ENCODE measurements around the gene ANKRD30A.
"Not testable (repeated sequence)": the region's sequence is repeated elsewhere in the genome, so short reads cannot be mapped to it uniquely, and the experiment has no call there.

Gene ANKRD30A

GRCh38 chr10:37234692-37235091 is 109.3 kb downstream of the ANKRD30A start:
- H3K4me1 ChIP-seq (ENCODE audit: control insufficient read depth, low read depth, low read length), result no peaks in the 10 kb centered on the region
- no CpG with 5 or more reads among the region's 3 CpGs for WGBS (ENCODE audit: extremely low coverage, insufficient coverage, low lambda C conversion rate)
- no peak overlapping the region for H3K4me3 ChIP-seq (ENCODE audit: low read length)
- H3K56ac ChIP-seq (ENCODE audit: low read length), result no peak overlapping the region
- H3K79me2 ChIP-seq (ENCODE audit: control insufficient read depth, insufficient read depth, low read length), result no peaks in the 10 kb centered on the region
- no peak overlapping the region for H3K23ac ChIP-seq (ENCODE audit: low read length)
- H2AK5ac ChIP-seq (ENCODE audit: low read length), result no peak overlapping the region
- no peaks in the 10 kb centered on the region for H3K36me3 ChIP-seq (ENCODE audit: control insufficient read depth, insufficient read depth, low read length)
- no peak overlapping the region for H3K4me2 ChIP-seq (ENCODE audit: low read length)
- H3K27ac ChIP-seq (ENCODE audit: low read depth, low read length), result no peak overlapping the region
- no peak overlapping the region for H2BK5ac ChIP-seq (ENCODE audit: low read length)
- no peak overlapping the region for H4K5ac ChIP-seq (ENCODE audit: low read length)
- no peaks in the 10 kb centered on the region for H3K79me1 ChIP-seq (ENCODE audit: low read length)
- H2BK15ac ChIP-seq (replicated peaks; ENCODE audit: low read depth), result no peak overlapping the region
- no peak overlapping the region for H3K18ac ChIP-seq (ENCODE audit: low read length)
- no peak overlapping the region for H3K4ac ChIP-seq (ENCODE audit: low read depth, low read length)
- no peak for DNase-seq
- H2BK120ac ChIP-seq (ENCODE audit: low read depth, low read length), result no peak overlapping the region
- no peak overlapping the region for H4K8ac ChIP-seq (ENCODE audit: low read depth, low read length)
- no peaks in the 10 kb centered on the region for H3K27me3 ChIP-seq (ENCODE audit: insufficient read depth, low read length, poor library complexity)
- no peak overlapping the region for H3K9ac ChIP-seq (ENCODE audit: low read length)

GRCh38 chr10:37236093-37236492 is 110.7 kb downstream of the ANKRD30A start:
- H3K56ac ChIP-seq (ENCODE audit: low read length), result no peak overlapping the region
- no peaks in the 10 kb centered on the region for H3K27me3 ChIP-seq (ENCODE audit: insufficient read depth, low read length, poor library complexity)
- H3K27ac ChIP-seq (ENCODE audit: low read depth, low read length), result no peak overlapping the region
- H3K4me2 ChIP-seq (ENCODE audit: low read length), result no peak overlapping the region
- no peak for DNase-seq
- H3K9ac ChIP-seq (ENCODE audit: low read length), result no peak overlapping the region
- no peak overlapping the region for H2AK5ac ChIP-seq (ENCODE audit: low read length)
- no peak overlapping the region for H3K4me3 ChIP-seq (ENCODE audit: low read length)
- no peak overlapping the region for H3K18ac ChIP-seq (ENCODE audit: low read length)
- no peak overlapping the region for H2BK120ac ChIP-seq (ENCODE audit: low read depth, low read length)
- H3K4me1 ChIP-seq (ENCODE audit: control insufficient read depth, low read depth, low read length), result no peaks in the 10 kb centered on the region
- H3K79me2 ChIP-seq (ENCODE audit: control insufficient read depth, insufficient read depth, low read length), result no peaks in the 10 kb centered on the region
- WGBS (ENCODE audit: extremely low coverage, insufficient coverage, low lambda C conversion rate), result no CpG with 5 or more reads among the region's 2 CpGs
- no peak overlapping the region for H2BK15ac ChIP-seq (replicated peaks; ENCODE audit: low read depth)
- no peak overlapping the region for H3K23ac ChIP-seq (ENCODE audit: low read length)
- no peaks in the 10 kb centered on the region for H3K79me1 ChIP-seq (ENCODE audit: low read length)
- H2BK5ac ChIP-seq (ENCODE audit: low read length), result no peak overlapping the region
- H4K8ac ChIP-seq (ENCODE audit: low read depth, low read length), result no peak overlapping the region
- no peak overlapping the region for H3K4ac ChIP-seq (ENCODE audit: low read depth, low read length)
- H4K5ac ChIP-seq (ENCODE audit: low read length), result no peak overlapping the region
- H3K36me3 ChIP-seq (ENCODE audit: control insufficient read depth, insufficient read depth, low read length), result no peaks in the 10 kb centered on the region

GRCh38 chr10:37240223-37240622 is 114.8 kb downstream of the ANKRD30A start:
- Histone ChIP-seq H3K79me2 (ENCODE audit: control insufficient read depth, insufficient read depth, low read length) (no peaks in the 10 kb centered on the region), H4K5ac (ENCODE audit: low read length) (no peak overlapping the region), H2BK120ac (ENCODE audit: low read depth, low read length) (no peak overlapping the region), H2BK15ac (replicated peaks; ENCODE audit: low read depth) (no peak overlapping the region), H3K18ac (ENCODE audit: low read length) (no peak overlapping the region), H2AK5ac (ENCODE audit: low read length) (no peak overlapping the region), H3K23ac (ENCODE audit: low read length) (no peak overlapping the region), H3K4me1 (ENCODE audit: control insufficient read depth, low read depth, low read length) (no peaks in the 10 kb centered on the region), H2BK5ac (ENCODE audit: low read length) (no peak overlapping the region), H3K36me3 (ENCODE audit: control insufficient read depth, insufficient read depth, low read length) (no peaks in the 10 kb centered on the region), H3K9ac (ENCODE audit: low read length) (no peak overlapping the region), H4K8ac (ENCODE audit: low read depth, low read length) (no peak overlapping the region), H3K4ac (ENCODE audit: low read depth, low read length) (no peak overlapping the region), H3K27ac (ENCODE audit: low read depth, low read length) (no peak overlapping the region), H3K79me1 (ENCODE audit: low read length) (no peaks in the 10 kb centered on the region), H3K56ac (ENCODE audit: low read length) (no peak overlapping the region), H3K4me2 (ENCODE audit: low read length) (no peak overlapping the region), H3K4me3 (ENCODE audit: low read length) (no peak overlapping the region), H3K27me3 (ENCODE audit: insufficient read depth, low read length, poor library complexity) (no peaks in the 10 kb centered on the region)
- no peak for DNase-seq
- WGBS (ENCODE audit: extremely low coverage, insufficient coverage, low lambda C conversion rate), result no CpG with 5 or more reads among the region's 2 CpGs

DNA sequence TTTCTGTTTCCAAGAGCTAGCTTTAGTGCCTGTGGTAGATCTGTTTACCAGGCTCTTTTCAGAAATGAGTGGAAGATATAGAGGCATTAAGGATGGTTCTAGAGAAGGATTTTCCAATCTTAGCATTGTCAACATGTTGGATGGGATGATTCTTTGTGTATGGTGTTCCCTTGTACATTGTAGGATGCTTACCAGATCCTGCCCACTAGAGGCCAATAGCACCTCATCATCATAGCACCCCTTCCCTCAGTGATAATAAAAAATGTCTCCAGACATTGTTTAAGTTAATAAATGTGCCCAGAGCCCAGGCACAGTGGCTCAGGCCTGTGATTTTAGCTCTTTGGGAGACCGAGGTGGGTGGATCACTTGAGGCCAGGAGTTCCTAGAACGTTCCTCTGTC is 121.2 kb downstream of the ANKRD30A start:
- Histone ChIP-seq H4K5ac (ENCODE audit: low read length) (no peak overlapping the region), H2BK5ac (ENCODE audit: low read length) (no peak overlapping the region), H3K9ac (ENCODE audit: low read length) (no peak overlapping the region), H3K36me3 (ENCODE audit: control insufficient read depth, insufficient read depth, low read length) (no peaks in the 10 kb centered on the region), H4K8ac (ENCODE audit: low read depth, low read length) (no peak overlapping the region), H3K4me2 (ENCODE audit: low read length) (no peak overlapping the region), H2BK120ac (ENCODE audit: low read depth, low read length) (no peak overlapping the region), H3K18ac (ENCODE audit: low read length) (no peak overlapping the region), H3K79me1 (ENCODE audit: low read length) (no peaks in the 10 kb centered on the region), H3K4me3 (ENCODE audit: low read length) (no peak overlapping the region), H3K27me3 (ENCODE audit: insufficient read depth, low read length, poor library complexity) (no peaks in the 10 kb centered on the region), H3K4me1 (ENCODE audit: control insufficient read depth, low read depth, low read length) (no peaks in the 10 kb centered on the region), H3K4ac (ENCODE audit: low read depth, low read length) (no peak overlapping the region), H2AK5ac (ENCODE audit: low read length) (no peak overlapping the region), H2BK15ac (replicated peaks; ENCODE audit: low read depth) (no peak overlapping the region), H3K79me2 (ENCODE audit: control insufficient read depth, insufficient read depth, low read length) (no peaks in the 10 kb centered on the region), H3K23ac (ENCODE audit: low read length) (no peak overlapping the region), H3K27ac (ENCODE audit: low read depth, low read length) (no peak overlapping the region), H3K56ac (ENCODE audit: low read length) (no peak overlapping the region)
- DNase-seq, result no peak
- no CpG with 5 or more reads among the region's 2 CpGs for WGBS (ENCODE audit: extremely low coverage, insufficient coverage, low lambda C conversion rate)

- not testable (repeated sequence) for H4K8ac ChIP-seq (ENCODE audit: low read depth, low read length); DNase-seq; H3K56ac ChIP-seq (ENCODE audit: low read length); H3K27ac ChIP-seq (ENCODE audit: low read depth, low read length); H2AK5ac ChIP-seq (ENCODE audit: low read length); H3K27me3 ChIP-seq (ENCODE audit: insufficient read depth, low read length, poor library complexity); H3K4me2 ChIP-seq (ENCODE audit: low read length); H3K79me1 ChIP-seq (ENCODE audit: low read length); H2BK15ac ChIP-seq (replicated peaks; ENCODE audit: low read depth); H3K4me3 ChIP-seq (ENCODE audit: low read length); H3K4me1 ChIP-seq (ENCODE audit: control insufficient read depth, low read depth, low read length); H3K9ac ChIP-seq (ENCODE audit: low read length); H3K36me3 ChIP-seq (ENCODE audit: control insufficient read depth, insufficient read depth, low read length); H2BK5ac ChIP-seq (ENCODE audit: low read length); H3K4ac ChIP-seq (ENCODE audit: low read depth, low read length); H4K5ac ChIP-seq (ENCODE audit: low read length); H3K18ac ChIP-seq (ENCODE audit: low read length); H3K79me2 ChIP-seq (ENCODE audit: control insufficient read depth, insufficient read depth, low read length); H2BK120ac ChIP-seq (ENCODE audit: low read depth, low read length); H3K23ac ChIP-seq (ENCODE audit: low read length)
- no CpG with 5 or more reads among the region's 3 CpGs for WGBS (ENCODE audit: extremely low coverage, insufficient coverage, low lambda C conversion rate)
Measured at GRCh38 chr10:37255837-37256236, 130.4 kb downstream of the ANKRD30A start.

GRCh38 chr10:37263304-37263703 is 137.9 kb downstream of the ANKRD30A start:
- H3K18ac ChIP-seq (ENCODE audit: low read length), result no peak overlapping the region
- no peaks in the 10 kb centered on the region for H3K27me3 ChIP-seq (ENCODE audit: insufficient read depth, low read length, poor library complexity)
- no peak overlapping the region for H2BK15ac ChIP-seq (replicated peaks; ENCODE audit: low read depth)
- H3K79me1 ChIP-seq (ENCODE audit: low read length), result no peaks in the 10 kb centered on the region
- H3K23ac ChIP-seq (ENCODE audit: low read length), result no peak overlapping the region
- H3K4me3 ChIP-seq (ENCODE audit: low read length), result no peak overlapping the region
- H3K56ac ChIP-seq (ENCODE audit: low read length), result no peak overlapping the region
- no peaks in the 10 kb centered on the region for H3K4me1 ChIP-seq (ENCODE audit: control insufficient read depth, low read depth, low read length)
- H3K4ac ChIP-seq (ENCODE audit: low read depth, low read length), result no peak overlapping the region
- H3K27ac ChIP-seq (ENCODE audit: low read depth, low read length), result no peak overlapping the region
- no peak overlapping the region for H2BK120ac ChIP-seq (ENCODE audit: low read depth, low read length)
- no peak overlapping the region for H4K5ac ChIP-seq (ENCODE audit: low read length)
- H3K4me2 ChIP-seq (ENCODE audit: low read length), result no peak overlapping the region
- no peak overlapping the region for H2AK5ac ChIP-seq (ENCODE audit: low read length)
- H3K79me2 ChIP-seq (ENCODE audit: control insufficient read depth, insufficient read depth, low read length), result no peaks in the 10 kb centered on the region
- no peak overlapping the region for H3K9ac ChIP-seq (ENCODE audit: low read length)
- H2BK5ac ChIP-seq (ENCODE audit: low read length), result no peak overlapping the region
- no peaks in the 10 kb centered on the region for H3K36me3 ChIP-seq (ENCODE audit: control insufficient read depth, insufficient read depth, low read length)
- no peak for DNase-seq
- WGBS (ENCODE audit: extremely low coverage, insufficient coverage, low lambda C conversion rate), result no CpG with 5 or more reads among the region's 5 CpGs
- no peak overlapping the region for H4K8ac ChIP-seq (ENCODE audit: low read depth, low read length)
